Epithelial cell of proximal tubule (primary cell): ENCODE measurements around the gene MRPS26. TPM values are rescaled to one million over a fixed set of nuclear protein-coding genes. Genes with fewer than 3 reads are reported as not detected.

Experiments
- DNase-seq: peaks from one replicate; pipeline ENCODE4 v3.0.0-alpha.2; 2011; ENCODE audit warnings: low read depth
- H3K4me3 ChIP-seq: 2 replicates; pipeline ENCODE4 v1.5.1; 2011; ENCODE audit warnings: low read depth, mild to moderate bottlenecking, low read length
- total RNA-seq: library from RNA; depleted of rRNA; stranded (reverse); fragments of >200 nt; gene quantifications from 2 replicates; pipeline ENCODE4 v1.2.3, GENCODE V29; 2015
- TF ChIP-seq, protein P1 (sequence below): conservative IDR thresholded peaks from 2 replicates; pipeline ENCODE4 v1.5.1; 2012; ENCODE audit warnings: low read depth, mild to moderate bottlenecking, low read length

Gene MRPS26
- total RNA-seq, 1 donor from 2014 or later, result 107 TPM

DNA sequence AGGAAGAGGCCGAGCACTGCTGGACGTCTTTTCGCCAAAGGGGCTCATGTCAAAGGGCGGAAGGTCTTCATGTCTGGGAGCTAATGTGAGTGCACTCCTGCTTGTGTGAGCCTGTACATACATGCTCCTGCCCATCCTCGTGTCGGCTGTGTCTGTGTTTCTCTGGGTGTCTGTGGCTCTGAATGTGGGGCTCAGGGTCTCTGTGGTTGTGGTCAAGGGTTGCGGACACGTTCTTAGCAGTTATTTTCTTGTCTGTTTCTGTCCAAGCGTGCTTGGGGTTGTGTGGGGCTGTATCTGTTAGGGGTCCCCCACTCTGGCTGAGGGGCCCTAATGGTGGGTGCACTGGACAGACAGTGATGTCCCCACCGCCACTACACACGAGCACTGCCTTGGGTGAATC, 35.8 kb downstream of the MRPS26 start:
- no peak overlapping the region for H3K4me3 ChIP-seq
- TF ChIP-seq, protein P1, sequence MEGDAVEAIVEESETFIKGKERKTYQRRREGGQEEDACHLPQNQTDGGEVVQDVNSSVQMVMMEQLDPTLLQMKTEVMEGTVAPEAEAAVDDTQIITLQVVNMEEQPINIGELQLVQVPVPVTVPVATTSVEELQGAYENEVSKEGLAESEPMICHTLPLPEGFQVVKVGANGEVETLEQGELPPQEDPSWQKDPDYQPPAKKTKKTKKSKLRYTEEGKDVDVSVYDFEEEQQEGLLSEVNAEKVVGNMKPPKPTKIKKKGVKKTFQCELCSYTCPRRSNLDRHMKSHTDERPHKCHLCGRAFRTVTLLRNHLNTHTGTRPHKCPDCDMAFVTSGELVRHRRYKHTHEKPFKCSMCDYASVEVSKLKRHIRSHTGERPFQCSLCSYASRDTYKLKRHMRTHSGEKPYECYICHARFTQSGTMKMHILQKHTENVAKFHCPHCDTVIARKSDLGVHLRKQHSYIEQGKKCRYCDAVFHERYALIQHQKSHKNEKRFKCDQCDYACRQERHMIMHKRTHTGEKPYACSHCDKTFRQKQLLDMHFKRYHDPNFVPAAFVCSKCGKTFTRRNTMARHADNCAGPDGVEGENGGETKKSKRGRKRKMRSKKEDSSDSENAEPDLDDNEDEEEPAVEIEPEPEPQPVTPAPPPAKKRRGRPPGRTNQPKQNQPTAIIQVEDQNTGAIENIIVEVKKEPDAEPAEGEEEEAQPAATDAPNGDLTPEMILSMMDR, result no peak
- DNase-seq, result no peak

DNA sequence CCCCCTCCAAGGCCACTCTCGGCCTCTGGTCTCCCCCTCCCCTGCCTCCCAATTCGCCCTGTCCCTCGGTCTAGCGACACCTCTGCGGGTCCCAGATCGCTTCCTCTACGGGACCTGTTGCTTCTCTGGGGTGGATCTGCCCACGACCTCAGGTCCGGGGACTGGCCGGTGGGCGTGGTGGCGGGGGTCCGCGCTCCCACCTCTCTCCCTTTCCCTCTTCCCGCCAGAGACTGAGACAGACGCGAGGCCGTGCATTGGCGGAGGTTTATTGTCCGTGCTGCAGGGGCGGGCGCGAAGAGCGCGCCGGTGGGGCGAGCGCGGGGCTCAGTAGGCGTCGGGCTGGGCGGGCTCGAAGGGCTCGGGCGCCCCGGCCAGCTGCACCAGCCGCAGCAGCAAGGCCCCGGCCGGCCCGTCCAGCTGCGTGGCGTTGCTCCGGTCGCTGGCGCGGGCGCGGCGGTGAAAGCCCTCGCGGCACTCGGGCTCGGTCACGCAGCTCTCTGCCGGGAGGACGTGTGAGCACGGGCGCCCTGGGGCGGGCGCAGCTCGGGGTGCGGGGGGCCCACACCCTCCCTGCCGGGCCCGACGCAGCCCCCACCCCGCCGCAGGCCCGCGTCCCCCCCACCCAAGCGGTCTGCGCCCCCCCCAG, 36.6 kb downstream of the MRPS26 start:
- no peak for DNase-seq
- TF ChIP-seq, protein P1, result no peak
- no peak overlapping the region for H3K4me3 ChIP-seq

DNA sequence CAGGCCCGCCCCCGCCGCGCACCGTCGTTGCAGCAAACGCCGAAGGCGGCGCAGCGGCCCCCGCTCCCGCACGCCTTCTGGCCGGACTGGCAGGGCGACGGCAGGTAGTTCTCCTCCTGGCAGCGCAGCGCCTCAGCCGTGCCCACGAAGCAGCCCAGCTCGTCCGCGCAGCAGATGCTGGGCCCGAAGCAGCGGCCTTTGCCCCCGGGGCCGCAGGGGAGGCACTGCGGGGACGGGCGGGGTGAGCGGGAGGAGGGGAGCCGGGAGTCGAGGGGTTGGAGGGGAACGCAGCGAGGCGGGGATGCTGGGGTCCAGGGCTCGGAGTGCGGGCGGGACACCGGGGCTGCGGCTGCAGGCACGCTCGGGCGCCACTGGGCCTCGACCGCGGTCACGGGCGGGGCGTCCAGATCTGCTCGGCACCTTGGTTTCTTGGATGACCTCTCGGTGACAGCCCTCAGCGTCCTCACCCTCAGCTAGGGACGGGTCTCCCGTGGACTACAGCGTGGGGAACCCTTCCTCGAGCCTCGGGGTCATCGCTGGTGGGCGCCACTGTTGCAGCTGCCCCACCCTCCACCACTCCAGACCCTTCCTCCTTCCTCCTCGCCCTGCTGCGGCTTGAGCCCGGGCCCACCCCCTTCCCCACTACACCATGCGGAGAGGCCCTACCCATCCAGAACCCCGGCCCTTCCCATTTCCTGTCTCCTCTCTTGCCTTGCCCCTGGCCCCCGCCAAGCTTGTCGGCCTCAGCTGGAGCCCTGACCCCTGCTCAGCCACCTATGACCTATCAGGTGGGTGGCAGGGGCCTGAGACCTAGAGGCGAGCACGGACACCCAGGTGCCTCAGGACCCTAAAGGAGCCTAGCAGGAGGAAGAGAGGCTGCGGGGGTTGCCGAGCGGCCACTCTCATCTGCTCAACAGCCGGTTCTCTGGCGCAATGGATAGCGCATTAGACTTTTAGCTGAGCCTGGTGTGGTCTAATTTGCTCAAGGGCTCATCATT, 37.4 kb downstream of the MRPS26 start:
- DNase-seq, result no peak
- TF ChIP-seq, protein P1, result no peak
- H3K4me3 ChIP-seq, result no peak overlapping the region

DNA sequence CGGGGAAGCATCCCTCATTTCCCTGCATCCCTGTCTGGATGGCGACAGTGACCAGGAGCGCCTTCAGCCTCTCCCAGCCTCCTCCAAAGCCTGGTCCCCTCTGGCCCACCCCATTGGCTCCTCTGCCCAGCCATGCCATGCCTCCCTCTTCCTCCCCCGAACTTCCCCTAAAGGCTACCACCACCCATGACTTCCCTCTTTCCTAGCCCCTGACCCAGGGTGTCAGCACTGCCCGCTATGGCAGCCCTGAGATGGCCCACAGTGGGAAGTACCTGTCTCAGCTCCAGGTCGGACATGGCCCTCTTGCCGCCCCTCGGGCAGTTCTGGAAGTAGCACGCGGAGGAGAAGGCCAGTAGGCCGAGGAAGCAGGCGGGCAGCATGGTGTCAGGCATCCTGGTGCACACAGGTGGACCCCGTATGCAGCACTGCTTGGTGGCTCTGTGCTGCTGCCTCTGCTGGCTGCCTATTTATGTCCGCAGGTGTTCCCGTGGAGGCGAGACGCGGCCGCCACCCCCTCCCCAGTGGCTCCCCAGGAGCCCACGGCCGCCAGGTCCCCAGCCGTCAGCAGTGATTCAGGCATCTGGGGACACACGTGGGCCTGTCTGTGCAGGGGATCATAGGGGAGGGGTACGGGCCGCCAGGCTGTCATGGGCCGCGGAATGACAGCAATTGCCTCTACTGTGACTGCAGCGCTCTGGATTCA, 38.6 kb downstream of the MRPS26 start, which contains the start of gene AVP:
Gene AVP (minus strand): TSS at position 442 of the 703 bp plus-strand sequence. CDS start 50 bp downstream, at position 392.
- TF ChIP-seq, protein P1, result no peak
- no peak within 1 kb of the TSS for H3K4me3 ChIP-seq
- no peak for DNase-seq

DNA sequence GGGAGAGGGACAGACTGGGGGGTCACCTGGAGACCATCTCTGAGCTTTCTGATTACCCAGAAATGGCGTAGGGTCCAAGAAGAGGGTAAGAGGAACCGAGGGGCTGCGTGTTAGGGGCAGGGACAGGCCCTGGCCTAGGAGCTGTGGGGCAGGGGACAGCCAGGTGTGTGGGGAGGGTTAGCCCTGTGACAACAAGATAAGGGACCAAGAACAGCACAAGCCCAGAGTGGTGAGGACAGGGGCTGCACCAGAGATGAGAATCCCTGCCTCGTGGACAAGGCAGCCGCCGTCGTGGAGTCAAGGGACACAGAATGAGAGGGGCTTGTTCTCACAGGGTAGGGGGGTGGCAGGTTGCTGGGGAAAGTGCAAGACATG, 39.1 kb downstream of the MRPS26 start:
- TF ChIP-seq, protein P1, result no peak
- DNase-seq, result no peak
- no peak overlapping the region for H3K4me3 ChIP-seq

DNA sequence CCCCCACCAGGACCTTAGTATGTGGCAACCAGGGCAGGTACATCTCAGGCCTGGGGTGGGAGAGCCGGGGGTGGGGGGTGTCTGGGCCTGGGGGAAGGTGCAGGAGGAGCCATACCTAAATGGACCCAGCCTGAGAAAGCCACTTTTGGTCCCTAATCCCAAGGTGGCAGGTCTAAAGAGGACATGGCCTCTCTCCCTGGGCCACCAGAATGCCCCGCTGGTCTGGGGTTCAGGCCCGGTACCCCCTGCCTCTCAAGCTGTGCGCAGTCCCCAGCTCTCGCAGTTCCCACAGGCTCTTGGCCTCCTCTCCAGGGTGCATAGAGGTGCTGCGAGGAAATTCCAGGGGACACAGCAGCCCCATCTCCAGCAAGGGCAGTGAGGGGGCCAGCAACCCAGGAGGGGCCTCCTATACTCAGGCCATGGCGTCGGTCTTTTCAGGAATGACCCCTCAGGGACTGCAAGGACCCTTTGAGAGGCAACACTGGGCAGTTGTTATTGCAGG, 39.8 kb downstream of the MRPS26 start:
- no peak for DNase-seq
- H3K4me3 ChIP-seq, result no peak overlapping the region
- TF ChIP-seq, protein P1, result no peak
